Stimulated activated naive B cell treated with anti-CD40 and anti-IgM and Interleukin-4, amounts not matched to agents 10 μg/mL and 1 μg/mL and 100 μg/mL, for 72 hours (primary cell): Measurements from ENCODE around the gene MT2A.

ENCODE experiments used
- ATAC-seq, 2 donors: fragments of 150-1000 bp; cut with Tn5 transposase; replicated peaks; 2 replicates each; pipeline ENCODE4 v1.10.0; 2021; ENCODE audit warnings: moderate library complexity in 1 of 2
- DNase-seq: peaks from one replicate; pipeline ENCODE4 v3.0.0; 2021
- H3K27ac Mint-ChIP-seq: one replicate; pipeline ENCODE4 v1.8.0; 2022; ENCODE audit warnings: mild to moderate bottlenecking, mixed read lengths
- H3K27me3 Mint-ChIP-seq, 2 donors: one replicate each; pipeline ENCODE4 v1.8.0; 2022; ENCODE audit warnings: mixed read lengths in 2 of 2
- H3K36me3 Mint-ChIP-seq, 2 donors: one replicate each; pipeline ENCODE4 v1.8.0; 2022; ENCODE audit warnings: mixed read lengths in 2 of 2, mild to moderate bottlenecking in 1 of 2
- H3K4me1 Mint-ChIP-seq, 2 donors: one replicate each; pipeline ENCODE4 v1.8.0; 2022; ENCODE audit warnings: mixed read lengths in 2 of 2, mild to moderate bottlenecking in 1 of 2
- H3K4me3 Mint-ChIP-seq, 2 donors: one replicate each; pipeline ENCODE4 v1.8.0; 2022; ENCODE audit warnings: mild to moderate bottlenecking in 2 of 2, mixed read lengths in 2 of 2, moderate library complexity in 1 of 2
- H3K9me3 Mint-ChIP-seq, 2 donors: one replicate each; pipeline ENCODE4 v1.8.0; 2022; ENCODE audit warnings: mixed read lengths in 2 of 2, mild to moderate bottlenecking in 1 of 2

The MT2A gene

DNA sequence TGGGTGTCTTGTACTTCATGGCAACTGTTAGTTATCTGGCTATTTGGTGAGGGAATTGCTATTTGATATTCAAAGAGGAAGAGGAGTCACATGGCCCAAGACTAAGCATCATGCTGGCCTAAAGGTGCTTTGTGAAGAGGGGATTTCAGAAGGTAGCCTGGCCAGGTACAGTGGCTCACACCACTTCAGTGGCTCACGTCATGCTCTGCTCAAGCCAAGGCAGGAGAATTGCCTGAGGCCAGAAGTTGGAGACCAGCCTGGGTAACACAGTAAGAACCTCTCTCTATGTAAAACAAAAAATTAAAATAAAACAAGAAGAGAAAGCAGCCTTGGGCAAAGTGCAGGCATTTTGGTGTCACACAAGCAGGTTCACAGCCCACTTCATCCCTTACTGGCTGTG is 36.9 kb downstream of the MT2A start:
- DNase-seq (no peak), ATAC-seq (no peak)
- no peak overlapping the region for H3K27ac Mint-ChIP-seq
- peaks cover 15 to 18% of the 10 kb centered on the region in 2 donors for H3K4me1 Mint-ChIP-seq
- H3K9me3 Mint-ChIP-seq, result no peaks in the 10 kb centered on the region
- H3K27me3 Mint-ChIP-seq, result peaks cover 73 to 78% of the 10 kb centered on the region in 2 donors
- H3K4me3 Mint-ChIP-seq, result no peak overlapping the region
- no peaks in the 10 kb centered on the region for H3K36me3 Mint-ChIP-seq

DNA sequence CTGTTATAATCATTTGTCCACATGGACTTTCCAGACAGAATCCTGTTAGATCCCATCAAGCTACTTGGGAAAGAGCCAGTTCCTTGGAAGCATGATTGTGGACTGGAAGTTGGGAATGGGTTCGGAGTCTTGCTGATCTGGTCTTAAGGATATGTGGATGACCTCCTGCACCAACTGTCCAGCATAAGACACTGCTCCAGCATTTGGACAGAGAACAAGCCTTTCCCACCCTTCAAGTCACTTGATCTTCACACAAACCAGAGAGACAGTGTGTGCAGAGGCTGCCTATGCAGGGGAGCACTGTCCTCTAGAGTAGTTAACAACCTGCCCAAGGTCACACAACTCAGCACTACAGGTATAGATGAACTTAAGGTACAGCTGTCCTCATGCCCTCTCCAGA is 37.5 kb downstream of the MT2A start:
- Mint-ChIP-seq H3K4me1 (peaks cover 15 to 18% of the 10 kb centered on the region in 2 donors), H3K27me3 (peaks cover 68 to 72% of the 10 kb centered on the region in 2 donors), H3K36me3 (no peaks in the 10 kb centered on the region), H3K27ac (no peak overlapping the region), H3K9me3 (no peaks in the 10 kb centered on the region), H3K4me3 (no peak overlapping the region)
- ATAC-seq (no peak), DNase-seq (no peak)

DNA sequence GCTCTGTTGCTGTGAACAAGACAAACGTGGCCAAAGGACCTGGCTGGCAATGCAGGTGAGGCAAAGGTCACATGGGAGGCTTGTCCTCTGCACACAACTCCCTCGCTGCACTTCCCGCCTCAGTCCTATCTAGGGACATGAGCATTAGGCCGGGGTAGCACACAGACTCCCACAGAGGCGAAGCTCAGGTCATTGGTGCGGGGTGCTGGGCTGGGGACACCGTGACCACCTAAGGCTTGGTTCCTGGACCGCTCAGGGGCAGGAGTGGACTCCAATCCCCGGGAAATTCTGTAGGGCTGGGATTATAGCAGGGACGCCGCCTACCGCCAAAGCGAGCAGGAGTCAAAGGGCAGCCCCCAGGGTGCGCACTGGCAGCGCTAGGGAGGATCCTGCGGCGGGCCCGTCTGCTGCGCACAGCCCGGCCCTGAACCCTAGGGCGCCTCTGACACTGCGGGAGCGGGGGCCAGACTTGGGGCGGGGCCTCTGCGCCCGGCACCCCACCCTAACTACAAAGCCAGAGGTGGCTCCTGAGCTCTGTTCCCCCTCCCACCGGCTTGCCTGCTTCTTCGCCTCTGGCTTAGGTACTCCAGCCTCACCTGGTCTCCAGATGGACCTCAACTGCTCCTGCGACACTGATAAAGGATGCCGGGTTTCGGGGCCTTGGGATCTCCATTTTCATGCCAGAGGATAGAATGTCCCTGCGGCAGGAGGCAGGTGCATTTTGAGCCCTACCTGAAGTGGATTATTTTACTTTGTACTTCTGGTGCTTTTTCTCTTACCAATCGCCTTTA is 39.5 kb downstream of the MT2A start:
- H3K36me3 Mint-ChIP-seq, result no peaks in the 10 kb centered on the region
- ATAC-seq (no peak), DNase-seq (no peak)
- no peak overlapping the region for H3K4me3 Mint-ChIP-seq
- peaks cover 12 to 18% of the 10 kb centered on the region in 2 donors for H3K4me1 Mint-ChIP-seq
- H3K9me3 Mint-ChIP-seq, result no peaks in the 10 kb centered on the region
- peaks cover 59 to 67% of the 10 kb centered on the region in 2 donors for H3K27me3 Mint-ChIP-seq
- H3K27ac Mint-ChIP-seq, result no peak overlapping the region

DNA sequence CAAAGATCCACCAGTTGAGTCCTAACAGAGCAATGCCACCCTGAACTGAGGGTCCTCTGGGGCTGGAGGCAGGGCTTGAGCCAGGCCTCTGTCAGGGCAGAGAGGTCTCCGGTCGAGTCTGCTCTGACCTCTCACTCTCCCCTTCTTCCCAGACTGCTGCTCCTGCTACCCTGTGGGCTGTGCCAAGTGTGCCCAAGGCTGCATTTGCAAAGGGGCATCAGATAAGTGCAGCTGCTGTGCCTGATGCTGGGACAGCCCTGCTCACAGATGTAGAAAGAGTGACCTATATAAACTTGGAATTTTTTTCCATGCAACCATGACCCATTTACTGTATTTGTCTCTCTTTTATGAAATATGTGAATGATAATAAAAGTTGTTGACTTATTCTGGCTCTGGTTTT is 40.9 kb downstream of the MT2A start:
- no peak for ATAC-seq
- no peak overlapping the region for H3K4me3 Mint-ChIP-seq

DNA sequence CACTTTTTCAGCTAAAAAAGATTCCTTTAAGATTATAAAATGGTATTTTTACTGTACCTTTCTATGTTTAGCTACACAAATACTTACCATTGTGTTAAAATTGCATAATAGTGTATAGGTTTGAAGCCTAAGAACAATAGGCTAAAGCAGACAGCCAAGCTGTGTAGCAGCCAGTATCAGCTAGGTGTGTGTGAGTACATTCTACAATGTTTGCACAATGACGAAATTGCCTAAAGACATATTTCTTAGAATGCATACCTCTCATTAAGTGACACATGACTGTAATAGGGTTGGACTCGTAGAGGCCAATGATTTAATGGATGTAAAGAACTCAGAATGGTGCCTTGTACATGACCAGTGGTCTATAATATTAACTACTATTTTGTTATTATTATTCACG is 41.4 kb downstream of the MT2A start:
- Mint-ChIP-seq H3K36me3 (no peaks in the 10 kb centered on the region), H3K4me3 (no peak overlapping the region), H3K27me3 (peaks cover 41 to 57% of the 10 kb centered on the region in 2 donors), H3K27ac (no peak overlapping the region), H3K4me1 (peaks cover 0 to 2% of the 10 kb centered on the region in 2 donors), H3K9me3 (no peaks in the 10 kb centered on the region)
- ATAC-seq (no peak), DNase-seq (no peak)

More for the DNA sequence above, 40.9 kb downstream of the MT2A start:
- Mint-ChIP-seq H3K27me3 (peaks cover 47 to 57% of the 10 kb centered on the region in 2 donors), H3K27ac (no peak overlapping the region), H3K36me3 (no peaks in the 10 kb centered on the region), H3K9me3 (no peaks in the 10 kb centered on the region), H3K4me1 (peaks cover 2 to 3% of the 10 kb centered on the region in 2 donors)
- DNase-seq, result no peak

GRCh38 chr16:56651586-56651985 is 43.2 kb downstream of the MT2A start, which contains the start of gene MT1B:
Gene MT1B, plus strand, starts transcription at chr16:56651886. Its CDS starts 68 bp downstream, at chr16:56651954.
- DNase-seq (no peak), ATAC-seq (no peak)
- peaks cover 0 to 2% of the 10 kb centered on the region in 2 donors for H3K4me1 Mint-ChIP-seq
- no peak within 1 kb of the TSS for H3K27ac Mint-ChIP-seq
- H3K36me3 Mint-ChIP-seq, result no peaks in the 10 kb centered on the region
- H3K9me3 Mint-ChIP-seq, result no peaks in the 10 kb centered on the region
- peaks cover 28 to 43% of the 10 kb centered on the region in 2 donors for H3K27me3 Mint-ChIP-seq
- H3K4me3 Mint-ChIP-seq, result no peak within 1 kb of the TSS

DNA sequence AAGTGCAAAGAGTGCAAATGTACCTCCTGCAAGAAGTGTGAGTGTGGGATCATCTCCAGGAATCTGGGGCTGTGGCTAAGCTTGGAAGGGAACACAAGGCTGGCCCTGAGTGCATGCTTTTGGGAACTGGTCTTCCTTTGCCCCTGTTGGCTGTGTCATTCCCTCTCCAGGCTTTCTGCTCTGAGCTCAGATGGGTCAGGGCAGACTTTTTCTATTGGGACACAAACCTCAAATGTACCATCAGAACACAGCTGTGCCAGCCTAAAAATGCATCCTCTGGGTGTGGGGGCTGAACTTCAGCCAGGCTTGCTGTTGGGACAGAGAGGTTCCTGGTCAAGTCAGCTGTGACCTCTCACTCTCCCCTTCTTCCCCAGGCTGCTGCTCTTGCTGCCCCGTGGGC is 44.2 kb downstream of the MT2A start:
- no peak overlapping the region for H3K4me3 Mint-ChIP-seq
- DNase-seq, result no peak
- H3K9me3 Mint-ChIP-seq, result no peaks in the 10 kb centered on the region
- peaks cover 20 to 35% of the 10 kb centered on the region in 2 donors for H3K27me3 Mint-ChIP-seq
- peaks cover 0 to 6% of the 10 kb centered on the region in 2 donors for H3K4me1 Mint-ChIP-seq
- ATAC-seq, result no peak
- H3K27ac Mint-ChIP-seq, result no peak overlapping the region
- no peaks in the 10 kb centered on the region for H3K36me3 Mint-ChIP-seq

DNA sequence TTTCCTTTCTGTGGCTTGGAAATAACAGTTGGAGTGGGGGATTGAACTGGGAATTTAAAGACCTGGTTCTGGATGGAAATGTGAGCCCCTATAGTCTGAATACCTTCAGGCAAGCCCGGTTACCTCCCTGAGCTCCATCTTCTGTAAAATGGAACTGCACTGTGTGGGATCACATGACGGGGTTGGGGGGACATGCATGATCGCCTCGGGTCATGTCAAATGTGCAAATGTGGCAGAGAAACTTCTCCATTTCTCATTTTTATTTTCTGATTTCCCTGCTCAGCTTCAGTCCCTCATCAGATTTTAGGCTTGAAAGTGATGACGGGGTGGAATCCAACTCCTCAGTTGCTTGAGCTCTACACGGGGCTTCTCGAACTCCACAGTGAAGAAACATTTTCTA is 44.8 kb downstream of the MT2A start:
- H3K27me3 Mint-ChIP-seq, result peaks cover 20 to 29% of the 10 kb centered on the region in 2 donors
- no peaks in the 10 kb centered on the region for H3K9me3 Mint-ChIP-seq
- H3K4me1 Mint-ChIP-seq, result peaks cover 6 to 10% of the 10 kb centered on the region in 2 donors
- no peak for DNase-seq
- no peak overlapping the region for H3K27ac Mint-ChIP-seq
- no peaks in the 10 kb centered on the region for H3K36me3 Mint-ChIP-seq
- ATAC-seq, result no peak
- no peak overlapping the region for H3K4me3 Mint-ChIP-seq

DNA sequence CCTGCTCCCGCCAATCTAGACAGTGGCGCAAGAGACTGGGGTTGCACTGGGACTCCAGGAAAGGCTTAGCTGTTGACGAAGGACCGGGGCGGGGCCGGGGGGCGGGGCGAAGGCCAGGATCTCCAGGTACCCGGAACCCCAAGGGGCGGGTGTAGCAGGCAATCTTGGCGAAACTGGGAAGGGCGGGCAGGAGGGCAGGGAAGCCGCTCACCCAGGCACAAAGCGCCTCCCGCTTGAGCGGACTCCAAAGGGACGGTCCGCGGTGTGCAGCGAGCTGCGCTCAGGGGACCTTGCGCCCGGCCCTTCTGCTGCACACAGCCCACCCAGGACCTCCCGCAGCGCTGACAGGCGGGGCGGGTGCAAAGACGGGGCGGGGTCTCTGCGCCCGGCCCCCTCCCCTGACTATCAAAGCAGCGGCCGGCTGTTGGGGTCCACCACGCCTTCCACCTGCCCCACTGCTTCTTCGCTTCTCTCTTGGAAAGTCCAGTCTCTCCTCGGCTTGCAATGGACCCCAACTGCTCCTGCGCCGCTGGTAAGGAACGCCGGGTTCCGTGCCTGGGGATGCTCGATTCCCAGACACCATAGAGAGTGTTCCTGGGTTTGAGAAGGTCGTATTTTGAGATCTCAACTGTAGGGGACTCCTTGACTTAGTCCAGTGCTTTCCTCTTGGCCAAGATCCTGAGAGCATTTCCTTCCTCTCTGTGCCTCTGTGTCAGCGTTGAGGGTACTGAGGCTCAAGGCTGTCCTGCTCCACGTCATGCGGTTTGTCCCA is 49.4 kb downstream of the MT2A start, which contains the start of gene MT1F:
MT1F (plus strand) TSS at position 405 of the 772 bp plus-strand sequence; CDS start at position 505, 100 bp downstream.
- H3K4me3 Mint-ChIP-seq, result peak within 1 kb of the TSS; percentile 89 to 97
- H3K9me3 Mint-ChIP-seq, result no peaks in the 10 kb centered on the region
- peaks cover 16 to 17% of the 10 kb centered on the region in 2 donors for H3K4me1 Mint-ChIP-seq
- peak; percentile 20 for DNase-seq
- H3K36me3 Mint-ChIP-seq, result peaks cover 0 to 3% of the 10 kb centered on the region in 2 donors
- ATAC-seq, result peak; percentile 82 to 83
- H3K27me3 Mint-ChIP-seq, result peaks cover 30 to 38% of the 10 kb centered on the region in 2 donors
- H3K27ac Mint-ChIP-seq, result peak within 1 kb of the TSS; percentile 88

DNA sequence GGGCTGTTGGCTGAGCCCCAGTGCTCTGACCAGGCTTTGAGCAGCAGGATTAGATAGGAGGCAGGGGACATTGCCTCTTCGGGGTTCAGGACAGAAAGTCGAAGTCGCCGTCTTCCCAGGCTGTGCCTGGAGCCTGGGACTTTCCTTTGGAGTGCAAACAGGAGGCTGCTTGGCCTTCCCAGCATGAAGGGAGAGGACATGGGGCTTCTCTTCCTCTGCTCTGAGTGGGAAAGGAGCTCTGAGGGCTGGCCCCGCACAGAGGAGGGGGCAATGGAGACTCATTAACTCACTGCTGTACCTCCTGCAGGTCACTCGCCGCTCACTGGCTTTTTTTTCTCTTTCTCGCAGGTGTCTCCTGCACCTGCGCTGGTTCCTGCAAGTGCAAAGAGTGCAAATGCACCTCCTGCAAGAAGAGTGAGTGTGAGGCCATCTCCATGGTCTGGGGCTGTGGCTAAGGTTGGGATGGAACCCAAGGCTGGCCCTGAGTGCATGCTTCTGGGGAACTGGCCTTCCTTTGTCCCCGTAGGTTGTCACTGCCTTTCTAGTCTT is 50.0 kb downstream of the MT2A start:
- no peak for ATAC-seq
- Mint-ChIP-seq H3K27ac (peak overlapping the region; percentile 88), H3K9me3 (no peaks in the 10 kb centered on the region), H3K36me3 (peaks cover 0 to 3% of the 10 kb centered on the region in 2 donors), H3K4me1 (peaks cover 19 to 22% of the 10 kb centered on the region in 2 donors), H3K4me3 (peak overlapping the region; percentile 89 to 97), H3K27me3 (peaks cover 35 to 40% of the 10 kb centered on the region in 2 donors)
- no peak for DNase-seq
